ENCODE data around the gene TRIP4.

GRCh38 chr15:64387562-64388168 is at the start of gene TRIP4:
- TF ChIP-seq, protein P1, sequence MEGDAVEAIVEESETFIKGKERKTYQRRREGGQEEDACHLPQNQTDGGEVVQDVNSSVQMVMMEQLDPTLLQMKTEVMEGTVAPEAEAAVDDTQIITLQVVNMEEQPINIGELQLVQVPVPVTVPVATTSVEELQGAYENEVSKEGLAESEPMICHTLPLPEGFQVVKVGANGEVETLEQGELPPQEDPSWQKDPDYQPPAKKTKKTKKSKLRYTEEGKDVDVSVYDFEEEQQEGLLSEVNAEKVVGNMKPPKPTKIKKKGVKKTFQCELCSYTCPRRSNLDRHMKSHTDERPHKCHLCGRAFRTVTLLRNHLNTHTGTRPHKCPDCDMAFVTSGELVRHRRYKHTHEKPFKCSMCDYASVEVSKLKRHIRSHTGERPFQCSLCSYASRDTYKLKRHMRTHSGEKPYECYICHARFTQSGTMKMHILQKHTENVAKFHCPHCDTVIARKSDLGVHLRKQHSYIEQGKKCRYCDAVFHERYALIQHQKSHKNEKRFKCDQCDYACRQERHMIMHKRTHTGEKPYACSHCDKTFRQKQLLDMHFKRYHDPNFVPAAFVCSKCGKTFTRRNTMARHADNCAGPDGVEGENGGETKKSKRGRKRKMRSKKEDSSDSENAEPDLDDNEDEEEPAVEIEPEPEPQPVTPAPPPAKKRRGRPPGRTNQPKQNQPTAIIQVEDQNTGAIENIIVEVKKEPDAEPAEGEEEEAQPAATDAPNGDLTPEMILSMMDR (IDR thresholded peaks at IDR 0.05) = 0 out of 3 replicates have a peak, but pooled peaks have one; percentile 11
- TF ChIP-seq POLR2A (IDR thresholded peaks at IDR 0.05; ENCODE audit: low read length) = peak; percentile 92
- TF ChIP-seq HMGXB4 (CRISPR knock-in tag; IDR thresholded peaks at IDR 0.05; ENCODE audit: borderline replicate concordance) = no peak
- TF ChIP-seq SMC3 (IDR thresholded peaks at IDR 0.05) = peak; percentile 49; the same call in 2 of the 3 replicates
- 0 out of 5 replicates have a peak, but pooled peaks of 1 of the 2 experiments have one; percentile 23 for TF ChIP-seq EP300 (IDR thresholded peaks at IDR 0.05)
- TF ChIP-seq HOXA7 (CRISPR knock-in tag; IDR thresholded peaks at IDR 0.05) = no peak
- peak; percentile 8; the same call in 1 of the 2 replicates for TF ChIP-seq RCOR1 (IDR thresholded peaks at IDR 0.05; ENCODE audit: low read depth, low read length)
- TF ChIP-seq JUN (IDR thresholded peaks at IDR 0.05) = peak; percentile 91 to 98
- TF ChIP-seq USF2 (IDR thresholded peaks at IDR 0.05) = no peak
- TF ChIP-seq HDAC2 (IDR thresholded peaks at IDR 0.05) = peak; percentile 84; the same call in 1 of the 2 replicates
- TF ChIP-seq RNF2 (IDR thresholded peaks at IDR 0.05; ENCODE audit: borderline replicate concordance, low read depth) = no peak
- TF ChIP-seq RFX5 (IDR thresholded peaks at IDR 0.05) = peak; percentile 80
- TF ChIP-seq BHLHE40 (IDR thresholded peaks at IDR 0.05; ENCODE audit: low read depth, low read length) = no peak
